Natural killer cell (primary cell): ENCODE data around the gene AGO3. TPM values are rescaled to one million over a fixed set of nuclear protein-coding genes. Genes with fewer than 3 reads are reported as not detected.

Experiments used
- ATAC-seq, 3 donors: fragments of 150-1000 bp in 2 of 3; fragments of 200-7000 bp in 1 of 3; cut with Tn5 transposase; 1 replicate in 1 of 3; 2 replicates in 2 of 3; pipeline ENCODE4 v1.10.0; 2021; ENCODE audit warnings: mild to moderate bottlenecking in 2 of 3, moderate library complexity in 2 of 3
- DNase-seq, 2 donors: peaks; one replicate each; pipeline versions ENCODE4 v3.0.0 to v3.0.0-alpha.2; 2013 to 2021; ENCODE audit warnings: mixed read lengths in 1 of 2
- H3K27ac ChIP-seq: one replicate; pipeline ENCODE4 v1.5.1; 2013; ENCODE audit warnings: mild to moderate bottlenecking, low read length
- H3K27me3 ChIP-seq: one replicate; pipeline ENCODE4 v1.6.1; 2013; ENCODE audit warnings: low read length; ENCODE audit not compliant: control insufficient read depth, insufficient read depth
- H3K36me3 ChIP-seq: one replicate; pipeline ENCODE4 v1.6.1; 2013; ENCODE audit warnings: low read length; ENCODE audit not compliant: control insufficient read depth, insufficient read depth
- H3K4me1 ChIP-seq: one replicate; pipeline ENCODE4 v1.6.1; 2013; ENCODE audit warnings: low read length; ENCODE audit not compliant: control insufficient read depth, insufficient read depth
- H3K4me3 ChIP-seq: one replicate; pipeline ENCODE4 v1.5.1; 2013; ENCODE audit warnings: low read length
- H3K9me3 ChIP-seq: one replicate; pipeline ENCODE4 v1.6.1; 2013; ENCODE audit warnings: low read length; ENCODE audit not compliant: control insufficient read depth, insufficient read depth
- H3K27ac Mint-ChIP-seq, 2 donors: one replicate each; pipeline ENCODE4 v1.8.0; 2022; ENCODE audit warnings: mild to moderate bottlenecking in 2 of 2, mixed read lengths in 2 of 2, moderate library complexity in 1 of 2
- H3K27me3 Mint-ChIP-seq, 2 donors: one replicate each; pipeline ENCODE4 v1.8.0; 2022; ENCODE audit warnings: low read depth in 2 of 2, mixed read lengths in 2 of 2
- H3K36me3 Mint-ChIP-seq: one replicate; pipeline ENCODE4 v1.8.0; 2022; ENCODE audit warnings: mixed read lengths
- H3K4me1 Mint-ChIP-seq, 2 donors: one replicate each; pipeline ENCODE4 v1.8.0; 2022; ENCODE audit warnings: mixed read lengths in 2 of 2
- H3K4me3 Mint-ChIP-seq: one replicate; pipeline ENCODE4 v1.8.0; 2022; ENCODE audit warnings: mild to moderate bottlenecking, moderate library complexity, mixed read lengths
- H3K9me3 Mint-ChIP-seq, 2 donors: one replicate each; pipeline ENCODE4 v1.8.0; 2022; ENCODE audit warnings: mixed read lengths in 2 of 2
- CTCF ChIP-seq: fragments of 200-600 bp; IDR thresholded peaks from one replicate; pipeline ENCODE4 v1.8.0; 2022; ENCODE audit warnings: antibody characterized with exemption
- WGBS: methylation state at CpG from one replicate; pipeline ENCODE4 v1.1.7; 2013; ENCODE audit warnings: missing lambda C conversion rate; ENCODE audit not compliant: insufficient coverage; 5-methylcytosine and 5-hydroxymethylcytosine counted together
- intact Hi-C: fragments of 100-400 bp; cut with micrococcal nuclease; formaldehyde crosslinking; loops from one replicate; pipeline ENCODE4 v1.14.2; 2022
- total RNA-seq, 4 donors: library from RNA; stranded (reverse); fragments of 120-200 nt in 1 of 4; gene quantifications; one replicate each; pipeline versions ENCODE4 v1.2.3 to v1.2.4, GENCODE V29; 2013 to 2022

Gene AGO3
- total RNA-seq, 3 donors from 2014 or later (not counting 1 experiment from before 2014, with no cell fraction given), result 36.5 to 49.6 (median 49.0) TPM

GRCh38 chr1:36080236-36080635, 149.3 kb downstream of the AGO3 start:
- 97% methylated on average over 3 of the region's 3 CpGs for WGBS
- no peak for TF ChIP-seq CTCF
- Mint-ChIP-seq H3K4me3 (no peak overlapping the region), H3K27ac (no peak overlapping the region), H3K27me3 (peaks cover 12 to 28% of the 10 kb centered on the region in 2 donors), H3K9me3 (no peaks in the 10 kb centered on the region), H3K36me3 (no peaks in the 10 kb centered on the region), H3K4me1 (no peaks in the 10 kb centered on the region)
- ATAC-seq, result no peak
- no peaks in the 10 kb centered on the region for H3K9me3 ChIP-seq
- H3K27me3 ChIP-seq, result peaks cover 6% of the 10 kb centered on the region
- H3K36me3 ChIP-seq, result no peaks in the 10 kb centered on the region
- H3K4me3 ChIP-seq, result no peak overlapping the region
- intact Hi-C loops, result no loop called here
- peaks cover 10% of the 10 kb centered on the region for H3K4me1 ChIP-seq
- DNase-seq, result no peak
- H3K27ac ChIP-seq, result no peak overlapping the region

- Histone ChIP-seq H3K4me3 (no peak overlapping the region), H3K9me3 (no peaks in the 10 kb centered on the region), H3K27me3 (peaks cover 6% of the 10 kb centered on the region), H3K4me1 (peaks cover 10% of the 10 kb centered on the region), H3K27ac (no peak overlapping the region), H3K36me3 (no peaks in the 10 kb centered on the region)
- no peak for DNase-seq
- no peaks in the 10 kb centered on the region for H3K36me3 Mint-ChIP-seq
- peaks cover 12 to 28% of the 10 kb centered on the region in 2 donors for H3K27me3 Mint-ChIP-seq
- no peak for TF ChIP-seq CTCF
- intact Hi-C loops, result no loop called here
- H3K27ac Mint-ChIP-seq, result no peak overlapping the region
- no peaks in the 10 kb centered on the region for H3K9me3 Mint-ChIP-seq
- 90% methylated on average over 6 of the region's 6 CpGs for WGBS
- no peak overlapping the region for H3K4me3 Mint-ChIP-seq
- H3K4me1 Mint-ChIP-seq, result no peaks in the 10 kb centered on the region
- no peak for ATAC-seq
Measured at GRCh38 chr1:36080801-36081200, 149.9 kb downstream of the AGO3 start.

- Histone ChIP-seq H3K4me1 (peaks cover 10% of the 10 kb centered on the region), H3K9me3 (no peaks in the 10 kb centered on the region), H3K27me3 (peaks cover 6% of the 10 kb centered on the region), H3K4me3 (no peak overlapping the region), H3K36me3 (no peaks in the 10 kb centered on the region), H3K27ac (no peak overlapping the region)
- WGBS, result 80% methylated on average over 3 of the region's 3 CpGs
- intact Hi-C loops, result no loop called here
- H3K4me1 Mint-ChIP-seq, result no peaks in the 10 kb centered on the region
- TF ChIP-seq CTCF, result no peak
- ATAC-seq, result no peak
- no peak overlapping the region for H3K4me3 Mint-ChIP-seq
- H3K27ac Mint-ChIP-seq, result no peak overlapping the region
- H3K36me3 Mint-ChIP-seq, result no peaks in the 10 kb centered on the region
- DNase-seq, result no peak
- no peaks in the 10 kb centered on the region for H3K9me3 Mint-ChIP-seq
- H3K27me3 Mint-ChIP-seq, result peaks cover 12 to 28% of the 10 kb centered on the region in 2 donors
Measured at GRCh38 chr1:36081926-36082485, 151.1 kb downstream of the AGO3 start.

- intact Hi-C loops, result no loop called here
- WGBS, result 85% methylated on average over 13 of the region's 13 CpGs
- peaks cover 15% of the 10 kb centered on the region for H3K4me1 ChIP-seq
- H3K27me3 ChIP-seq, result peaks cover 6% of the 10 kb centered on the region
- H3K9me3 ChIP-seq, result no peaks in the 10 kb centered on the region
- H3K27ac ChIP-seq, result no peak overlapping the region
- H3K4me3 ChIP-seq, result no peak overlapping the region
- no peaks in the 10 kb centered on the region for H3K36me3 Mint-ChIP-seq
- no peak for TF ChIP-seq CTCF
- H3K9me3 Mint-ChIP-seq, result no peaks in the 10 kb centered on the region
- H3K4me1 Mint-ChIP-seq, result no peaks in the 10 kb centered on the region
- no peak overlapping the region for H3K27ac Mint-ChIP-seq
- peaks cover 12 to 28% of the 10 kb centered on the region in 2 donors for H3K27me3 Mint-ChIP-seq
- no peaks in the 10 kb centered on the region for H3K36me3 ChIP-seq
- DNase-seq, result no peak
- no peak for ATAC-seq
- no peak overlapping the region for H3K4me3 Mint-ChIP-seq
Measured at GRCh38 chr1:36083219-36083618, 152.3 kb downstream of the AGO3 start.
